ENCODE results near the gene APBA2. TPM values are rescaled to one million over a fixed set of nuclear protein-coding genes. Genes with fewer than 3 reads are reported as not detected.
A peak's percentile ranks its signal among the peaks of the same experiment; 100 is the strongest.

The APBA2 gene
- total and polyA plus RNA-seq, 7 donors, result 0.46 to 10.7 (median 1.5) TPM

DNA sequence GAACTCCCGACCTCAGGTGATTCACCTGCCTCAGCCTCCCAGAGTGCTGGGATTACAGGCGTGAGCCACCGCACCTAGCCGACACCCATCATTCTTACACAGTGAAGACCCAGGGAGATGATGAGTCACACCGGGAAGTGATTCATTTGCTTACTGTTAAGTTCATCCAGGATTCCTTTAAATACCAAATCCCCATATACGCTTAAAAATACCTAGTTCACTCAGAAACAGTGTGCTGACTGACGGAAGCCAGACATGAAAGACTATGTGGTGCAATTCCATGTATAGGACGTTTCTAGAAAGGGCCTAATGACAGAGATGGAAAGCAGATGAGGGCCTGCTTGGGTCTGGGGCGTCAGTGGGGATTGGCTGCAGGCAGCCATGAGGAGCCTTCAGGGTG is 75.2 kb downstream of the APBA2 start:
- Histone ChIP-seq H3K4me3 (no peak overlapping the region), H3K4me1 (no peaks in the 10 kb centered on the region), H3K27me3 (peaks cover 0 to 2% (median 0%) of the 10 kb centered on the region in 3 donors), H3K27ac (no peak overlapping the region), H3K36me3 (no peaks in the 10 kb centered on the region), H3K9me3 (no peaks in the 10 kb centered on the region)
- no peak for DNase-seq
- TF ChIP-seq POLR2AphosphoS5 (IDR thresholded peaks at IDR 0.05) (no peak), EP300 (IDR thresholded peaks at IDR 0.05) (no peak), POLR2A (IDR thresholded peaks at IDR 0.05) (no peak)
- TF ChIP-seq, protein P1, sequence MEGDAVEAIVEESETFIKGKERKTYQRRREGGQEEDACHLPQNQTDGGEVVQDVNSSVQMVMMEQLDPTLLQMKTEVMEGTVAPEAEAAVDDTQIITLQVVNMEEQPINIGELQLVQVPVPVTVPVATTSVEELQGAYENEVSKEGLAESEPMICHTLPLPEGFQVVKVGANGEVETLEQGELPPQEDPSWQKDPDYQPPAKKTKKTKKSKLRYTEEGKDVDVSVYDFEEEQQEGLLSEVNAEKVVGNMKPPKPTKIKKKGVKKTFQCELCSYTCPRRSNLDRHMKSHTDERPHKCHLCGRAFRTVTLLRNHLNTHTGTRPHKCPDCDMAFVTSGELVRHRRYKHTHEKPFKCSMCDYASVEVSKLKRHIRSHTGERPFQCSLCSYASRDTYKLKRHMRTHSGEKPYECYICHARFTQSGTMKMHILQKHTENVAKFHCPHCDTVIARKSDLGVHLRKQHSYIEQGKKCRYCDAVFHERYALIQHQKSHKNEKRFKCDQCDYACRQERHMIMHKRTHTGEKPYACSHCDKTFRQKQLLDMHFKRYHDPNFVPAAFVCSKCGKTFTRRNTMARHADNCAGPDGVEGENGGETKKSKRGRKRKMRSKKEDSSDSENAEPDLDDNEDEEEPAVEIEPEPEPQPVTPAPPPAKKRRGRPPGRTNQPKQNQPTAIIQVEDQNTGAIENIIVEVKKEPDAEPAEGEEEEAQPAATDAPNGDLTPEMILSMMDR (IDR thresholded peaks at IDR 0.05), result no peak
- WGBS, 2 donors, result 54 to 81% methylated on average over 9 of the region's 9 CpGs
- intact Hi-C loops (cut with DNase I), result no loop called here

DNA sequence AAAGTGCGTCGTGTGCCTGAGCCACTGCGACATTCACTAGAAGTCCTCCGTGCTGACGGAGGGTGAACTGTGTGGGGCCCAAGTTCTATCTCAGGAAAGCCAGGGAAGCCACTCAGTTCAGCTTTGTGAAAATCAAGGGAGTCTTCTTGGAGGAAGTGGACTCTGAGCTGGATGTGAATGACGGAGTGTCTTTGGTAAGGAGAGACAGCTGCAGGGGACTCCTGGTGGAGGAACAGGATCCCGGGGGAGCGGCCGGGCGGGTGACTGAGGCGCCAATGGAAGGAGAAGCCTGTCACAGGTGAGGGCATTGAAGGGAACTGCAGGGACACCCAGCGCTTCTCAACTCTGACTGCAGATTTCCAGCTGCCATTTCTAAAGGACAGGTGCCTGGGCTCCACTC is 75.6 kb downstream of the APBA2 start:
- TF ChIP-seq POLR2A (IDR thresholded peaks at IDR 0.05) (no peak), POLR2AphosphoS5 (IDR thresholded peaks at IDR 0.05) (no peak), EP300 (IDR thresholded peaks at IDR 0.05) (no peak)
- TF ChIP-seq, protein P1 (IDR thresholded peaks at IDR 0.05), result no peak
- DNase-seq, result peak; percentile 46
- 91 to 93% methylated on average over 12 of the region's 12 CpGs for WGBS, 2 donors
- H3K27ac ChIP-seq, result no peak overlapping the region
- intact Hi-C loops (cut with DNase I), result no loop called here
- H3K27me3 ChIP-seq, result no peaks in the 10 kb centered on the region
- H3K36me3 ChIP-seq, result no peaks in the 10 kb centered on the region
- H3K4me3 ChIP-seq, result no peak overlapping the region
- H3K9me3 ChIP-seq, result no peaks in the 10 kb centered on the region
- H3K4me1 ChIP-seq, result no peaks in the 10 kb centered on the region

DNA sequence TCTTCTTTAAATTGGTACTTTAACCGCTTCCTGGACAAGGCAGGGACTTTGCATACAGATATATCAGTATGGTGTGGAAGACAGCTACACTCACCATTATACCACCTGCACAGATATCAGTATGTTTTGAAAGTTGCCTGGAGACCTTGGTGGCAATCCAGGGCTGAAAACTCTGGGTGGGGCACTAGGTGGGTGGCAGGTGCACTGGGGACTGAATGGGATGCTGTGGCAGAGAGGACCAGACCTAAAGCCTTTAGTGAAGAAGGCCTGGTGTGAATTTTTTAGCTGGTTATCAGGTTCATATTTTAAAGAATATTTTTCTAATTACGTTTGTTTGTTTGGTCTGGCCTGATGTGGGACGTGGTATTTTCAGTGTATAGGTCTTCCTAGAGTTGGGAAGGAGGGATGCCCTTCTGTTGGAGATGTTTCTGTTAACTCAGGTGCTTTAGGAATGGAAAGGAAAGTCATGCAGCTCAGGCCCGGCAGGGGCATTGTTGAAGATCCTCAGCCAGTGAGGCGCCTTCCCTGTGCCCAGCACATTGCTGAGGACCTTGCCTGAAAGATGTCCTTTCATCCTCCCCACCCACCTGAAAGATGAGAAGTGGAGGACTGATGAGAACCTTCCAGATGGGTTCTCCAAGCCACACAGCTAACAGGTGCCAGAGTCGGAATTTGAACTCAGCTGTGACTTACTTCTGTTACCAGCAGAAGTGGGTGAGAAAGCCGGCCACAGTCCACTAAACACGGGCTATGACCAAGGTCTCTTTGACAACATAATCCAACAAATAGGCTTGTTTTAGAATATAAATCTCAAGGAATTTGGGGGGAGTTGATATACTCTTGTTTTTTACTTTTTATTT is 77.3 kb downstream of the APBA2 start:
- DNase-seq, result peak; percentile 12
- TF ChIP-seq POLR2A (IDR thresholded peaks at IDR 0.05) (no peak), POLR2AphosphoS5 (IDR thresholded peaks at IDR 0.05) (no peak), EP300 (IDR thresholded peaks at IDR 0.05) (no peak)
- intact Hi-C loops (cut with DNase I), result no loop called here
- Histone ChIP-seq H3K27ac (no peak overlapping the region), H3K9me3 (no peaks in the 10 kb centered on the region), H3K27me3 (no peaks in the 10 kb centered on the region), H3K4me1 (no peaks in the 10 kb centered on the region), H3K36me3 (no peaks in the 10 kb centered on the region), H3K4me3 (no peak overlapping the region)
- WGBS, 2 donors, result 81 to 88% methylated on average over 8 of the region's 8 CpGs

DNA sequence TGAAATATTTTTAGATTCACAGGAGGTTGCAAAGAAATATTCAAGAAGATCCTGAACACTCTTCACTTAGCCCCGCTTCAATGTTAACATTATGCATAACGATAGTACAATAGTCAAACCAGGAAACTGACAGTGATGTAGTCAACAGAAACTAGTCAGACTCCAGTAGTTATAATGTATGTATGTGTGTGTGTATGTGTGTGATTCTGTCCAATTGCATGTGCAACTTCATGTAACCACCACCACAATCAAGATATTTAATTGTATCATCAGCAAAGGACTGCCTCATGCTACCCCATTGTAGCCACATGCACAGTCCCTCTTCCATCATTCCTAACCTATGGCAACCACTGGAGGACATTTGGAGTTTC is 77.9 kb downstream of the APBA2 start:
- Histone ChIP-seq H3K36me3 (no peaks in the 10 kb centered on the region), H3K4me1 (no peaks in the 10 kb centered on the region), H3K27me3 (no peaks in the 10 kb centered on the region), H3K9me3 (no peaks in the 10 kb centered on the region), H3K27ac (no peak overlapping the region), H3K4me3 (no peak overlapping the region)
- intact Hi-C loops (cut with DNase I), result no loop called here
- 83 to 89% methylated on average over 2 of the region's 2 CpGs for WGBS, 2 donors
- no peak for DNase-seq
- TF ChIP-seq, protein P1 (IDR thresholded peaks at IDR 0.05), result no peak
- TF ChIP-seq EP300 (IDR thresholded peaks at IDR 0.05) (no peak), POLR2A (IDR thresholded peaks at IDR 0.05) (no peak), POLR2AphosphoS5 (IDR thresholded peaks at IDR 0.05) (no peak)

DNA sequence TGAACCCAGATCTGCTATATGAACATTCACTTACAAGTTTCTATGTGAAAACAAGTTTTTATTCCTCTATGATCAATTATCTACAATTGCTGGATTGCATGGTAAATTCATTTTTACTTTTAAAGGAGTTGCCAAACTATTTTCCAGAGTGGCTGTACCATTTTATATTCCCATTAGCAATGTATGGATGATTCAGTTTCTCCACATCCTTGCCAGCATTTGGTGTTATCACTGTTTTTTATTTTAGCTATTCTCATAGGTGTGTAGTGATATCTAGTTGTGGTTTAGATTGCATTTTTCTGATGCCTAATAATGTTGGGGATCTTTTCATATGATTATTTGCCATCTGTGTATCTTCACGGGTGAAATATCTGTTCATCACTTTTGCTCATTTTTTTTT is 78.3 kb downstream of the APBA2 start:
- TF ChIP-seq POLR2AphosphoS5 (IDR thresholded peaks at IDR 0.05), result no peak
- TF ChIP-seq, protein P1 (IDR thresholded peaks at IDR 0.05), result no peak
- TF ChIP-seq EP300 (IDR thresholded peaks at IDR 0.05), result no peak
- no peak for TF ChIP-seq POLR2A (IDR thresholded peaks at IDR 0.05)
- DNase-seq, result no peak
- Histone ChIP-seq H3K4me3 (no peak overlapping the region), H3K4me1 (no peaks in the 10 kb centered on the region), H3K36me3 (no peaks in the 10 kb centered on the region), H3K27ac (no peak overlapping the region), H3K27me3 (peaks cover 0 to under 1% (median 0%) of the 10 kb centered on the region in 3 donors), H3K9me3 (no peaks in the 10 kb centered on the region)
- intact Hi-C loops (cut with DNase I), result no loop called here
- 88 to 98% methylated on average over 1 of the region's 1 CpG for WGBS, 2 donors

All from sigmoid colon (tissue), 7 donors.